Measurements from ENCODE around the gene HSPA12A.

DNA sequence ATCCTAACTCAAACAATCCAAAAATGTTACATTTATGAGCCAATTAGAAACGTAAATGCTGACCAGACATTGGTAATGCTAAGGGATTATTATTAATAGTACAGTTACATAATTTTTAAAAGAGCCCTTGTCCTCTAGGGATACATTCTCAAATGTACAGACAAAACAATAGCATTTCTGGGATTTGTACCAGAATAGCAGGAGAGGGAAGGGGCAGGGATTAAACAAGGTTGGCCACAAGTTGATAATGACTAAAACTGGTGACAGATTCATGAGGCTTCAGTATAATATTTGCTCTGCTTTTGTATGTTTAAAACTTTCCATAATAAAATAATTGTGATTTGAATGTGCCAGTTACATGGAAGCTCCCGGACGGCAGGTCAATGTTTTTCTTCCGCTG lies 27.0 kb downstream of the HSPA12A start:
- TF ChIP-seq, protein P1, sequence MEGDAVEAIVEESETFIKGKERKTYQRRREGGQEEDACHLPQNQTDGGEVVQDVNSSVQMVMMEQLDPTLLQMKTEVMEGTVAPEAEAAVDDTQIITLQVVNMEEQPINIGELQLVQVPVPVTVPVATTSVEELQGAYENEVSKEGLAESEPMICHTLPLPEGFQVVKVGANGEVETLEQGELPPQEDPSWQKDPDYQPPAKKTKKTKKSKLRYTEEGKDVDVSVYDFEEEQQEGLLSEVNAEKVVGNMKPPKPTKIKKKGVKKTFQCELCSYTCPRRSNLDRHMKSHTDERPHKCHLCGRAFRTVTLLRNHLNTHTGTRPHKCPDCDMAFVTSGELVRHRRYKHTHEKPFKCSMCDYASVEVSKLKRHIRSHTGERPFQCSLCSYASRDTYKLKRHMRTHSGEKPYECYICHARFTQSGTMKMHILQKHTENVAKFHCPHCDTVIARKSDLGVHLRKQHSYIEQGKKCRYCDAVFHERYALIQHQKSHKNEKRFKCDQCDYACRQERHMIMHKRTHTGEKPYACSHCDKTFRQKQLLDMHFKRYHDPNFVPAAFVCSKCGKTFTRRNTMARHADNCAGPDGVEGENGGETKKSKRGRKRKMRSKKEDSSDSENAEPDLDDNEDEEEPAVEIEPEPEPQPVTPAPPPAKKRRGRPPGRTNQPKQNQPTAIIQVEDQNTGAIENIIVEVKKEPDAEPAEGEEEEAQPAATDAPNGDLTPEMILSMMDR (IDR thresholded peaks at IDR 0.05), result no peak
- TF ChIP-seq POLR2A (IDR thresholded peaks at IDR 0.05), result no peak
- no peak for TF ChIP-seq EP300 (IDR thresholded peaks at IDR 0.05)
- no peak for TF ChIP-seq POLR2AphosphoS5 (IDR thresholded peaks at IDR 0.05)

All from sigmoid colon (tissue), 4 donors.